ENCODE results near the gene ARHGEF37.
"Not testable (repeated sequence)": the region's sequence is repeated elsewhere in the genome, so short reads cannot be mapped to it uniquely, and the experiment has no call there.

ARHGEF37 gene

GRCh38 chr5:149581192-149581861 lies at the start of gene ARHGEF37:
Gene ARHGEF37, plus strand, starts transcription at chr5:149581498. Its CDS starts 16,272 bp downstream, at chr5:149597770.
- peak; percentile 86 for DNase-seq

GRCh38 chr5:149532413-149532812 lies 48.9 kb upstream of the ARHGEF37 start:
- no peak for DNase-seq

GRCh38 chr5:149535787-149536186 lies 45.5 kb upstream of the ARHGEF37 start:
- not testable (repeated sequence) for DNase-seq

GRCh38 chr5:149537374-149537975 lies 43.8 kb upstream of the ARHGEF37 start:
- no peak for DNase-seq

- DNase-seq: no peak
Observed at GRCh38 chr5:149540089-149540488, 41.2 kb upstream of the ARHGEF37 start.

GRCh38 chr5:149541893-149542292 lies 39.4 kb upstream of the ARHGEF37 start:
- no peak for DNase-seq

- no peak for DNase-seq
Observed at GRCh38 chr5:149543361-149544027, 37.8 kb upstream of the ARHGEF37 start.

- DNase-seq: no peak
Observed at GRCh38 chr5:149544028-149544420, 37.3 kb upstream of the ARHGEF37 start.

- no peak for DNase-seq
Observed at GRCh38 chr5:149545327-149545726, 36.0 kb upstream of the ARHGEF37 start.

GRCh38 chr5:149546974-149547373 lies 34.3 kb upstream of the ARHGEF37 start:
- DNase-seq: no peak

GRCh38 chr5:149549461-149550267 lies 31.6 kb upstream of the ARHGEF37 start:
- DNase-seq: peak; percentile 62

GRCh38 chr5:149550268-149550583 lies 31.1 kb upstream of the ARHGEF37 start:
- DNase-seq: peak; percentile 62

GRCh38 chr5:149550594-149551226 lies 30.6 kb upstream of the ARHGEF37 start:
- peak; percentile 35 for DNase-seq

GRCh38 chr5:149551227-149552037 lies 29.9 kb upstream of the ARHGEF37 start, which contains the start of gene CSNK1A1:
Gene CSNK1A1, minus strand, starts transcription at chr5:149551439. Its CDS starts 475 bp downstream, at chr5:149550964.
- peak; percentile 99 for DNase-seq

- no peak for DNase-seq
Observed at GRCh38 chr5:149552038-149552494, 29.2 kb upstream of the ARHGEF37 start.

GRCh38 chr5:149552553-149553160 lies 28.6 kb upstream of the ARHGEF37 start:
- DNase-seq: no peak

GRCh38 chr5:149559706-149560105 lies 21.6 kb upstream of the ARHGEF37 start:
- DNase-seq: no peak

- DNase-seq: no peak
Observed at GRCh38 chr5:149561848-149562247, 19.4 kb upstream of the ARHGEF37 start.

- DNase-seq: no peak
Observed at GRCh38 chr5:149563466-149563865, 17.8 kb upstream of the ARHGEF37 start.

- peak; percentile 76 for DNase-seq
Observed at GRCh38 chr5:149564542-149565140, 16.7 kb upstream of the ARHGEF37 start.

- no peak for DNase-seq
Observed at GRCh38 chr5:149567226-149567625, 14.1 kb upstream of the ARHGEF37 start.

Data from midbrain (tissue), 1 donor.